ENCODE results near the gene LAPTM5.

DNA sequence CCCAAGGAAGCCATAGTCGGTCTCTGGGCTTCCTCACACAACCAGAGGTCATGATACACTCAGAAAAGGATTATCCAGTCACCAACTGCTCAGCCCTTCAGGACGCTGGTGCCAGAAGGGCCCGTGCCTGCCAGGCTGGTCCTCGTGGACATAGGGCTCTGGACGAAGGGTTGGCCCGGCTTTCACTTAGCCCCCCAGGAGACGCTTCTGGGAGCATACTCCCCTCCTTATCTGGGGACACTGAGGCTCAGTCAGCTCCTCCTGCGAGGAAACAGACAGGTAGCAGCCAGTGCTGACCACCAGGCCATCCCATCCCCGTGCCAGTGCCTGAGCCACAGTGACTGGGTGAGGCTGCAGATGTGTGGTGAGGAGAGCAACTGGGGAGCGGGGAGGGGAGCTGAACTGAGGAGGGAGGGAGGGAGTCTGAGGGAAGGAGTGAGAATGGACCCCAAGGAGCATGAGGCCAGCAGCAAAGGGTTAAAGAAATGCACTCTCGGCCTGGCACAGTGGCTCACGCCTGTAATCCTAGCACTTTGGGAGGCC, 17.9 kb upstream of the LAPTM5 start:
- TF ChIP-seq POLR2A (IDR thresholded peaks at IDR 0.05), result no peak
- TF ChIP-seq, protein P1, sequence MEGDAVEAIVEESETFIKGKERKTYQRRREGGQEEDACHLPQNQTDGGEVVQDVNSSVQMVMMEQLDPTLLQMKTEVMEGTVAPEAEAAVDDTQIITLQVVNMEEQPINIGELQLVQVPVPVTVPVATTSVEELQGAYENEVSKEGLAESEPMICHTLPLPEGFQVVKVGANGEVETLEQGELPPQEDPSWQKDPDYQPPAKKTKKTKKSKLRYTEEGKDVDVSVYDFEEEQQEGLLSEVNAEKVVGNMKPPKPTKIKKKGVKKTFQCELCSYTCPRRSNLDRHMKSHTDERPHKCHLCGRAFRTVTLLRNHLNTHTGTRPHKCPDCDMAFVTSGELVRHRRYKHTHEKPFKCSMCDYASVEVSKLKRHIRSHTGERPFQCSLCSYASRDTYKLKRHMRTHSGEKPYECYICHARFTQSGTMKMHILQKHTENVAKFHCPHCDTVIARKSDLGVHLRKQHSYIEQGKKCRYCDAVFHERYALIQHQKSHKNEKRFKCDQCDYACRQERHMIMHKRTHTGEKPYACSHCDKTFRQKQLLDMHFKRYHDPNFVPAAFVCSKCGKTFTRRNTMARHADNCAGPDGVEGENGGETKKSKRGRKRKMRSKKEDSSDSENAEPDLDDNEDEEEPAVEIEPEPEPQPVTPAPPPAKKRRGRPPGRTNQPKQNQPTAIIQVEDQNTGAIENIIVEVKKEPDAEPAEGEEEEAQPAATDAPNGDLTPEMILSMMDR (IDR thresholded peaks at IDR 0.05), result no peak
- TF ChIP-seq POLR2AphosphoS5 (IDR thresholded peaks at IDR 0.05), result no peak

Data from gastroesophageal sphincter (tissue), 3 donors.